Upper lobe of left lung (tissue), 4 donors: ENCODE data around the gene SYNE4.

Experiments
- CTCF ChIP-seq, 6 experiments: fragments of 450-650 bp in 4 of 6; fragments of 200-600 bp in 2 of 6; sonication (generic) in 2 of 6; IDR thresholded peaks; one replicate each; pipeline ENCODE4 v1.5.1; 2016 to 2019; ENCODE audit warnings: antibody characterized with exemption in 6 of 6
- POLR2A ChIP-seq, 4 donors: fragments of 450-650 bp; IDR thresholded peaks; one replicate each; pipeline ENCODE4 v1.5.1; 2016 to 2017; ENCODE audit warnings: antibody characterized with exemption in 4 of 4, mild to moderate bottlenecking in 2 of 4
- POLR2AphosphoS5 ChIP-seq, 2 donors: sonication (generic); formaldehyde crosslinking; IDR thresholded peaks; one replicate each; pipeline ENCODE4 v1.5.1; 2017; ENCODE audit warnings: antibody characterized with exemption in 2 of 2

GRCh38 chr19:36014012-36014924 lies 5.7 kb upstream of the SYNE4 start, which contains the start of gene ALKBH6:
- TF ChIP-seq CTCF (IDR thresholded peaks at IDR 0.05) (peak in 2 of 6 experiments; percentile 8 to 15), POLR2A (IDR thresholded peaks at IDR 0.05) (peak in 2 of 4 donors; percentile 6 to 58), POLR2AphosphoS5 (IDR thresholded peaks at IDR 0.05) (peak; percentile 31 to 42)
